Naive thymus-derived CD4-positive, alpha-beta T cell (primary cell): ENCODE measurements around the gene HNF4A. TPM values are rescaled to one million over a fixed set of nuclear protein-coding genes. Genes with fewer than 3 reads are reported as not detected.

Source experiments
- ATAC-seq: fragments of 150-1000 bp; cut with Tn5 transposase; 2 replicates; pipeline ENCODE4 v1.10.0; 2021; ENCODE audit warnings: mild to moderate bottlenecking, moderate library complexity
- CTCF ChIA-PET: fragments of 350-600 bp; sonication (Branson Sonifier 250); formaldehyde crosslinking; loops from one replicate; lab custom pipeline; 2021; ENCODE audit warnings: antibody characterized with exemption; lab: Charles Lee
- POLR2A ChIA-PET: fragments of 350-600 bp; sonication (Branson Sonifier 250); formaldehyde crosslinking; loops from one replicate; lab custom pipeline; 2021; ENCODE audit warnings: antibody characterized with exemption, inconsistent platforms; lab: Charles Lee
- DNase-seq, 9 donors: peaks; one replicate each; pipeline versions ENCODE4 v3.0.0 to v3.0.0-alpha.2; 2020 to 2022; ENCODE audit warnings: mixed read lengths in 1 of 9
- H3K27ac ChIP-seq: one replicate; pipeline ENCODE4 v1.7.0; 2013; ENCODE audit warnings: mild to moderate bottlenecking, low read depth, low read length, moderate library complexity
- H3K27me3 ChIP-seq, 2 donors: one replicate each; pipeline ENCODE4 v1.7.0; 2013; ENCODE audit warnings: low read length in 2 of 2, mild to moderate bottlenecking in 2 of 2, moderate library complexity in 2 of 2; ENCODE audit not compliant: control insufficient read depth in 2 of 2, insufficient read depth in 2 of 2
- H3K36me3 ChIP-seq, 3 experiments: 1 replicate in 2 of 3; 2 replicates in 1 of 3; pipeline ENCODE4 v1.7.0; 2013; ENCODE audit warnings: low read length in 3 of 3, mild to moderate bottlenecking in 3 of 3, moderate library complexity in 1 of 3; ENCODE audit not compliant: insufficient read depth in 3 of 3, control insufficient read depth in 2 of 3
- H3K4me1 ChIP-seq, 2 donors: one replicate each; pipeline ENCODE4 v1.7.0; 2013; ENCODE audit warnings: low read length in 2 of 2, mild to moderate bottlenecking in 2 of 2, moderate library complexity in 1 of 2; ENCODE audit not compliant: control insufficient read depth in 2 of 2, insufficient read depth in 2 of 2
- H3K4me3 ChIP-seq: 2 replicates; pipeline ENCODE4 v1.7.0; 2013; ENCODE audit warnings: mild to moderate bottlenecking, low read length
- H3K9me3 ChIP-seq, 3 experiments: 1 replicate in 2 of 3; 2 replicates in 1 of 3; pipeline ENCODE4 v1.7.0; 2013; ENCODE audit warnings: low read length in 3 of 3; ENCODE audit not compliant: control insufficient read depth in 2 of 3
- H3K27ac Mint-ChIP-seq, 9 donors: one replicate each; pipeline ENCODE4 v1.8.0; 2020 to 2022; ENCODE audit warnings: mixed read lengths in 9 of 9, mild to moderate bottlenecking in 8 of 9, moderate library complexity in 5 of 9, inconsistent platforms in 2 of 9
- H3K27me3 Mint-ChIP-seq, 5 donors: one replicate each; pipeline ENCODE4 v1.8.0; 2021 to 2022; ENCODE audit warnings: mixed read lengths in 5 of 5, mild to moderate bottlenecking in 1 of 5
- H3K36me3 Mint-ChIP-seq, 5 donors: one replicate each; pipeline ENCODE4 v1.8.0; 2020 to 2022; ENCODE audit warnings: mixed read lengths in 5 of 5, mild to moderate bottlenecking in 3 of 5, inconsistent platforms in 1 of 5
- H3K4me1 Mint-ChIP-seq, 7 donors: one replicate each; pipeline ENCODE4 v1.8.0; 2020 to 2022; ENCODE audit warnings: mixed read lengths in 7 of 7, mild to moderate bottlenecking in 3 of 7, inconsistent platforms in 1 of 7
- H3K4me3 Mint-ChIP-seq, 10 donors: one replicate each; pipeline ENCODE4 v1.8.0; 2020 to 2022; ENCODE audit warnings: mild to moderate bottlenecking in 10 of 10, mixed read lengths in 10 of 10, moderate library complexity in 6 of 10, inconsistent platforms in 2 of 10
- H3K9me3 Mint-ChIP-seq, 11 donors: one replicate each; pipeline ENCODE4 v1.8.0; 2020 to 2022; ENCODE audit warnings: mixed read lengths in 11 of 11, mild to moderate bottlenecking in 4 of 11, inconsistent platforms in 1 of 11, moderate library complexity in 1 of 11
- intact Hi-C, 2 donors: fragments of 100-400 bp; cut with micrococcal nuclease; formaldehyde crosslinking; loops; one replicate each; pipeline ENCODE4 v1.15.1; 2023
- polyA plus RNA-seq, 2 donors: library from polyadenylated mRNA; unstranded; fragments of 300-500 nt; fragmentation: Illumina TruSeq; gene quantifications; one replicate each; pipeline ENCODE4 v1.2.3, GENCODE V29; 2021
- total RNA-seq, 6 experiments: library from RNA in 5 of 6; stranded (reverse) in 5 of 6; gene quantifications; 1 replicate in 5 of 6; 2 replicates in 1 of 6; pipeline ENCODE4 v1.2.3 and lab custom pipeline; 2021 to 2026

Gene HNF4A
- total and polyA plus RNA-seq, 7 experiments from 2014 or later = not detected

GRCh38 chr20:44364068-44364467 is 8.6 kb downstream of the HNF4A start:
- intact Hi-C loops = no loop called here
- ATAC-seq (no peak), DNase-seq (no peak)
- H3K36me3 ChIP-seq = no peaks in the 10 kb centered on the region
- no peaks in the 10 kb centered on the region for H3K4me1 ChIP-seq
- Mint-ChIP-seq H3K27ac (no peak overlapping the region), H3K4me1 (peaks cover 0 to 1% (median 0%) of the 10 kb centered on the region in 7 donors), H3K36me3 (no peaks in the 10 kb centered on the region), H3K4me3 (no peak overlapping the region), H3K27me3 (peaks cover 0 to 10% (median 0%) of the 10 kb centered on the region in 5 donors), H3K9me3 (no peaks in the 10 kb centered on the region)
- ChIA-PET POLR2A (no interaction called here), CTCF (interaction anchor here (0.9 kb wide), 1 partner anchor 319 kb away, joined by 3 read pairs; no protein-coding TSS in a partner anchor)
- H3K27ac ChIP-seq = no peak overlapping the region
- no peaks in the 10 kb centered on the region for H3K9me3 ChIP-seq
- no peak overlapping the region for H3K4me3 ChIP-seq
- H3K27me3 ChIP-seq = no peaks in the 10 kb centered on the region

GRCh38 chr20:44364780-44365179 is 9.3 kb downstream of the HNF4A start:
- H3K4me1 Mint-ChIP-seq = peaks cover 0 to 1% (median 0%) of the 10 kb centered on the region in 7 donors
- no peaks in the 10 kb centered on the region for H3K36me3 Mint-ChIP-seq
- Histone ChIP-seq H3K4me1 (no peaks in the 10 kb centered on the region), H3K27ac (no peak overlapping the region), H3K4me3 (no peak overlapping the region), H3K36me3 (no peaks in the 10 kb centered on the region), H3K27me3 (no peaks in the 10 kb centered on the region), H3K9me3 (no peaks in the 10 kb centered on the region)
- H3K27me3 Mint-ChIP-seq = peaks cover 0 to 9% (median 0%) of the 10 kb centered on the region in 5 donors
- ChIA-PET POLR2A (no interaction called here), CTCF (interaction anchor here (0.9 kb wide), 1 partner anchor 319 kb away, joined by 3 read pairs; no protein-coding TSS in a partner anchor)
- H3K9me3 Mint-ChIP-seq = no peaks in the 10 kb centered on the region
- H3K27ac Mint-ChIP-seq = no peak overlapping the region
- H3K4me3 Mint-ChIP-seq = no peak overlapping the region
- intact Hi-C loops = no loop called here
- DNase-seq (no peak), ATAC-seq (no peak)

- no peak for ATAC-seq
- no peaks in the 10 kb centered on the region for H3K9me3 Mint-ChIP-seq
- peaks cover 0 to 1% (median 0%) of the 10 kb centered on the region in 7 donors for H3K4me1 Mint-ChIP-seq
- ChIA-PET CTCF (no interaction called here), POLR2A (no interaction called here)
- H3K27me3 ChIP-seq = no peaks in the 10 kb centered on the region
- no peak overlapping the region for H3K27ac ChIP-seq
- no peak overlapping the region for H3K27ac Mint-ChIP-seq
- no peak for DNase-seq
- no peaks in the 10 kb centered on the region for H3K36me3 ChIP-seq
- H3K4me3 ChIP-seq = no peak overlapping the region
- peaks cover 0 to 4% (median 0%) of the 10 kb centered on the region in 5 donors for H3K27me3 Mint-ChIP-seq
- H3K36me3 Mint-ChIP-seq = no peaks in the 10 kb centered on the region
- H3K4me3 Mint-ChIP-seq = no peak overlapping the region
- H3K9me3 ChIP-seq = no peaks in the 10 kb centered on the region
- intact Hi-C loops = no loop called here
- H3K4me1 ChIP-seq = no peaks in the 10 kb centered on the region
Measured at GRCh38 chr20:44367746-44368145, 12.2 kb downstream of the HNF4A start.

- no peak for DNase-seq
- no peaks in the 10 kb centered on the region for H3K4me1 Mint-ChIP-seq
- peaks cover 0 to 8% (median 5%) of the 10 kb centered on the region in 5 donors for H3K27me3 Mint-ChIP-seq
Measured at GRCh38 chr20:44370639-44371218, 15.2 kb downstream of the HNF4A start.

GRCh38 chr20:44382641-44383040 is 27.1 kb downstream of the HNF4A start:
- ChIA-PET CTCF (interaction anchor here (0.7 to 7.4 kb wide), 9 partner anchors 9 to 479 kb away, joined by 3 to 64 read pairs (median 4); no protein-coding TSS in a partner anchor), POLR2A (no interaction called here)
- Mint-ChIP-seq H3K27ac (no peak overlapping the region), H3K4me1 (peaks cover 0 to 5% (median 2%) of the 10 kb centered on the region in 7 donors), H3K27me3 (peaks cover 0 to 35% (median 8%) of the 10 kb centered on the region in 5 donors), H3K4me3 (no peak overlapping the region), H3K36me3 (no peaks in the 10 kb centered on the region), H3K9me3 (peaks cover 0 to 1% (median 0%) of the 10 kb centered on the region in 11 donors)
- H3K36me3 ChIP-seq = no peaks in the 10 kb centered on the region
- H3K4me1 ChIP-seq = no peaks in the 10 kb centered on the region
- ATAC-seq (no peak), DNase-seq (no peak)
- no peaks in the 10 kb centered on the region for H3K9me3 ChIP-seq
- intact Hi-C loops = loop anchor here in 1 of 2 donors (10.0 kb wide), 2 partner anchors 142 to 302 kb away; partner anchors contain the start of gene SERINC3
- no peak overlapping the region for H3K27ac ChIP-seq
- H3K27me3 ChIP-seq = no peaks in the 10 kb centered on the region
- H3K4me3 ChIP-seq = no peak overlapping the region

More at GRCh38 chr20:44370639-44371218, 15.2 kb downstream of the HNF4A start:
- H3K27me3 ChIP-seq = no peaks in the 10 kb centered on the region
- no peak overlapping the region for H3K4me3 ChIP-seq
- no peak for ATAC-seq
- Mint-ChIP-seq H3K27ac (no peak overlapping the region), H3K36me3 (no peaks in the 10 kb centered on the region), H3K4me3 (no peak overlapping the region), H3K9me3 (peaks cover 0 to 3% (median 0%) of the 10 kb centered on the region in 11 donors)
- POLR2A ChIA-PET = no interaction called here
- H3K9me3 ChIP-seq = no peaks in the 10 kb centered on the region
- intact Hi-C loops = no loop called here
- H3K36me3 ChIP-seq = no peaks in the 10 kb centered on the region
- H3K27ac ChIP-seq = no peak overlapping the region
- CTCF ChIA-PET = no interaction called here
- no peaks in the 10 kb centered on the region for H3K4me1 ChIP-seq

- H3K4me1 Mint-ChIP-seq = peaks cover 4 to 16% (median 8%) of the 10 kb centered on the region in 7 donors
- Histone ChIP-seq H3K4me1 (no peaks in the 10 kb centered on the region), H3K27ac (no peak overlapping the region), H3K9me3 (no peaks in the 10 kb centered on the region), H3K27me3 (no peaks in the 10 kb centered on the region), H3K36me3 (no peaks in the 10 kb centered on the region), H3K4me3 (no peak overlapping the region)
- DNase-seq (peak; percentile 48 to 83 (median 70)), ATAC-seq (peak; percentile 80)
- H3K36me3 Mint-ChIP-seq = no peaks in the 10 kb centered on the region
- H3K27me3 Mint-ChIP-seq = peaks cover 8 to 29% (median 15%) of the 10 kb centered on the region in 5 donors
- intact Hi-C loops = loop anchor here (1.0 to 10.0 kb wide), 8 partner anchors 72 to 483 kb away; partner anchors contain the start of genes FITM2 (in 1 of the 2), SERINC3 (in 1 of the 2) and TTPAL (in 1 of the 2)
- H3K4me3 Mint-ChIP-seq = no peak overlapping the region
- H3K9me3 Mint-ChIP-seq = peaks cover 0 to 1% (median 0%) of the 10 kb centered on the region in 11 donors
- ChIA-PET CTCF (interaction anchor here (0.6 to 7.4 kb wide), 12 partner anchors 11 to 583 kb away, joined by 3 to 64 read pairs (median 5); partner anchors contain the start of gene FITM2), POLR2A (interaction anchor here (0.6 to 0.9 kb wide), 2 partner anchors 135 to 151 kb away, joined by 3 read pairs; no protein-coding TSS in a partner anchor)
- peak overlapping the region in 1 of 9 donors; percentile 6 for H3K27ac Mint-ChIP-seq
Measured at GRCh38 chr20:44384423-44385027, 29.0 kb downstream of the HNF4A start.
